ENCODE results near the gene HHAT. TPM values are rescaled to one million over a fixed set of nuclear protein-coding genes. Genes with fewer than 3 reads are reported as not detected.

Gene HHAT
- total RNA-seq, 1 donor from 2014 or later: 11.4 TPM

- Mint-ChIP-seq H3K4me3 (ENCODE audit: unreplicated experiment) (no peak overlapping the region), H3K4me1 (ENCODE audit: low read depth, unreplicated experiment) (peaks cover 7% of the 10 kb centered on the region)
Measured at GRCh38 chr1:210294999-210295745, 33.5 kb upstream of the HHAT start.

GRCh38 chr1:210296682-210297081 is 32.0 kb upstream of the HHAT start:
- no peaks in the 10 kb centered on the region for H4K20me1 ChIP-seq (ENCODE audit: insufficient read depth, low read length)
- Mint-ChIP-seq H3K36me3 (ENCODE audit: low read depth, unreplicated experiment) (no peaks in the 10 kb centered on the region), H3K4me3 (ENCODE audit: unreplicated experiment) (no peak overlapping the region), H3K27me3 (ENCODE audit: low read depth, unreplicated experiment) (peaks cover 6% of the 10 kb centered on the region), H3K9me3 (ENCODE audit: unreplicated experiment) (no peaks in the 10 kb centered on the region), H3K27ac (ENCODE audit: unreplicated experiment) (no peak overlapping the region), H3K4me1 (ENCODE audit: low read depth, unreplicated experiment) (peaks cover 7% of the 10 kb centered on the region)
- H3K9me3 ChIP-seq (ENCODE audit: insufficient read depth, low read depth, low read length): no peaks in the 10 kb centered on the region
- TF ChIP-seq EZH2 (IDR thresholded peaks at IDR 0.05; ENCODE audit: insufficient read depth, low read length): no peak
- no peak for TF ChIP-seq CTCF (IDR thresholded peaks at IDR 0.05; ENCODE audit: insufficient read depth, low read depth, low read length)
- no peak overlapping the region for H3K4me3 ChIP-seq (ENCODE audit: insufficient read depth, low read depth, low read length)
- H3K79me2 ChIP-seq (ENCODE audit: insufficient read depth, low read length): no peaks in the 10 kb centered on the region
- peaks cover 6% of the 10 kb centered on the region for H3K27me3 ChIP-seq (ENCODE audit: insufficient read depth, low read length)
- no peak overlapping the region for H3K9ac ChIP-seq (ENCODE audit: low read length)
- H3K4me1 ChIP-seq (ENCODE audit: insufficient read depth, low read length): peaks cover 18% of the 10 kb centered on the region
- FAIRE-seq: no peak
- H3K36me3 ChIP-seq (ENCODE audit: insufficient read depth, low read length): no peaks in the 10 kb centered on the region
- DNase-seq (ENCODE audit: low read depth): no peak
- no peak overlapping the region for H3K27ac ChIP-seq (ENCODE audit: low read depth, low read length)
- no peak overlapping the region for H2AFZ ChIP-seq (ENCODE audit: low read depth, low read length)
- no peak overlapping the region for H3K4me2 ChIP-seq (ENCODE audit: low read length)

More at GRCh38 chr1:210294999-210295745, 33.5 kb upstream of the HHAT start:
- Histone ChIP-seq H3K27me3 (ENCODE audit: insufficient read depth, low read length) (peaks cover 18% of the 10 kb centered on the region), H2AFZ (ENCODE audit: low read depth, low read length) (no peak overlapping the region), H3K9ac (ENCODE audit: low read length) (no peak overlapping the region), H3K36me3 (ENCODE audit: insufficient read depth, low read length) (no peaks in the 10 kb centered on the region), H3K4me1 (ENCODE audit: insufficient read depth, low read length) (peaks cover 18% of the 10 kb centered on the region), H3K27ac (ENCODE audit: low read depth, low read length) (no peak overlapping the region), H3K4me3 (ENCODE audit: insufficient read depth, low read depth, low read length) (no peak overlapping the region), H3K4me2 (ENCODE audit: low read length) (no peak overlapping the region), H3K79me2 (ENCODE audit: insufficient read depth, low read length) (no peaks in the 10 kb centered on the region), H4K20me1 (ENCODE audit: insufficient read depth, low read length) (no peaks in the 10 kb centered on the region), H3K9me3 (ENCODE audit: insufficient read depth, low read depth, low read length) (no peaks in the 10 kb centered on the region)
- TF ChIP-seq CTCF (IDR thresholded peaks at IDR 0.05; ENCODE audit: insufficient read depth, low read depth, low read length): no peak
- TF ChIP-seq EZH2 (IDR thresholded peaks at IDR 0.05; ENCODE audit: insufficient read depth, low read length): no peak
- H3K27me3 Mint-ChIP-seq (ENCODE audit: low read depth, unreplicated experiment): peaks cover 13% of the 10 kb centered on the region
- no peaks in the 10 kb centered on the region for H3K36me3 Mint-ChIP-seq (ENCODE audit: low read depth, unreplicated experiment)
- DNase-seq (ENCODE audit: low read depth) (peak; percentile 42), FAIRE-seq (no peak)
- no peaks in the 10 kb centered on the region for H3K9me3 Mint-ChIP-seq (ENCODE audit: unreplicated experiment)
- peak overlapping the region; percentile 47 for H3K27ac Mint-ChIP-seq (ENCODE audit: unreplicated experiment)

- H3K4me3 ChIP-seq (ENCODE audit: insufficient read depth, low read depth, low read length): no peak overlapping the region
- no peak overlapping the region for H3K9ac ChIP-seq (ENCODE audit: low read length)
- DNase-seq (ENCODE audit: low read depth): no peak
- H3K4me1 ChIP-seq (ENCODE audit: insufficient read depth, low read length): peaks cover 3% of the 10 kb centered on the region
- no peak overlapping the region for H3K27ac Mint-ChIP-seq (ENCODE audit: unreplicated experiment)
- FAIRE-seq: no peak
- H3K4me2 ChIP-seq (ENCODE audit: low read length): no peak overlapping the region
- no peak overlapping the region for H3K4me3 Mint-ChIP-seq (ENCODE audit: unreplicated experiment)
- peaks cover 7% of the 10 kb centered on the region for H3K4me1 Mint-ChIP-seq (ENCODE audit: low read depth, unreplicated experiment)
- no peaks in the 10 kb centered on the region for H3K9me3 ChIP-seq (ENCODE audit: insufficient read depth, low read depth, low read length)
- no peaks in the 10 kb centered on the region for H3K36me3 Mint-ChIP-seq (ENCODE audit: low read depth, unreplicated experiment)
- no peaks in the 10 kb centered on the region for H4K20me1 ChIP-seq (ENCODE audit: insufficient read depth, low read length)
- no peaks in the 10 kb centered on the region for H3K36me3 ChIP-seq (ENCODE audit: insufficient read depth, low read length)
- no peaks in the 10 kb centered on the region for H3K79me2 ChIP-seq (ENCODE audit: insufficient read depth, low read length)
- H2AFZ ChIP-seq (ENCODE audit: low read depth, low read length): no peak overlapping the region
- TF ChIP-seq EZH2 (IDR thresholded peaks at IDR 0.05; ENCODE audit: insufficient read depth, low read length) (no peak), CTCF (IDR thresholded peaks at IDR 0.05; ENCODE audit: insufficient read depth, low read depth, low read length) (no peak)
- H3K9me3 Mint-ChIP-seq (ENCODE audit: unreplicated experiment): no peaks in the 10 kb centered on the region
- H3K27me3 Mint-ChIP-seq (ENCODE audit: low read depth, unreplicated experiment): peaks cover 6% of the 10 kb centered on the region
- peaks cover 11% of the 10 kb centered on the region for H3K27me3 ChIP-seq (ENCODE audit: insufficient read depth, low read length)
- H3K27ac ChIP-seq (ENCODE audit: low read depth, low read length): no peak overlapping the region
Measured at GRCh38 chr1:210298296-210298695, 30.4 kb upstream of the HHAT start.
